C4-2B (cell line): ENCODE data around the gene PRSS3.

Experiments
- ZFX ChIP-seq: fragments of 450-650 bp; IDR thresholded peaks from 2 replicates; pipeline ENCODE4 v1.6.1; 2017
- TF ChIP-seq, protein P1 (sequence below): fragments of 450-650 bp; conservative IDR thresholded peaks from 2 replicates; pipeline ENCODE4 v1.5.1; 2017; ENCODE audit warnings: mild to moderate bottlenecking

GRCh38 chr9:33798545-33798944 is 3.2 kb downstream of the PRSS3 start:
- TF ChIP-seq, protein P1, sequence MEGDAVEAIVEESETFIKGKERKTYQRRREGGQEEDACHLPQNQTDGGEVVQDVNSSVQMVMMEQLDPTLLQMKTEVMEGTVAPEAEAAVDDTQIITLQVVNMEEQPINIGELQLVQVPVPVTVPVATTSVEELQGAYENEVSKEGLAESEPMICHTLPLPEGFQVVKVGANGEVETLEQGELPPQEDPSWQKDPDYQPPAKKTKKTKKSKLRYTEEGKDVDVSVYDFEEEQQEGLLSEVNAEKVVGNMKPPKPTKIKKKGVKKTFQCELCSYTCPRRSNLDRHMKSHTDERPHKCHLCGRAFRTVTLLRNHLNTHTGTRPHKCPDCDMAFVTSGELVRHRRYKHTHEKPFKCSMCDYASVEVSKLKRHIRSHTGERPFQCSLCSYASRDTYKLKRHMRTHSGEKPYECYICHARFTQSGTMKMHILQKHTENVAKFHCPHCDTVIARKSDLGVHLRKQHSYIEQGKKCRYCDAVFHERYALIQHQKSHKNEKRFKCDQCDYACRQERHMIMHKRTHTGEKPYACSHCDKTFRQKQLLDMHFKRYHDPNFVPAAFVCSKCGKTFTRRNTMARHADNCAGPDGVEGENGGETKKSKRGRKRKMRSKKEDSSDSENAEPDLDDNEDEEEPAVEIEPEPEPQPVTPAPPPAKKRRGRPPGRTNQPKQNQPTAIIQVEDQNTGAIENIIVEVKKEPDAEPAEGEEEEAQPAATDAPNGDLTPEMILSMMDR, result no peak
- no peak for TF ChIP-seq ZFX
